Skeletal muscle tissue (tissue), 4 donors: ENCODE measurements around the gene KCNIP1. TPM values are rescaled to one million over a fixed set of nuclear protein-coding genes. Genes with fewer than 3 reads are reported as not detected.

Source experiments
- H3K27ac ChIP-seq: one replicate; pipeline ENCODE4 v1.7.0; 2013; ENCODE audit warnings: mild to moderate bottlenecking, low read depth, low read length, inconsistent platforms
- H3K27me3 ChIP-seq, 3 donors: one replicate each; pipeline ENCODE4 v1.7.0; 2013; ENCODE audit warnings: low read length in 3 of 3; ENCODE audit not compliant: control insufficient read depth in 3 of 3, insufficient read depth in 3 of 3
- H3K36me3 ChIP-seq, 3 donors: one replicate each; pipeline ENCODE4 v1.7.0; 2013; ENCODE audit warnings: low read length in 3 of 3; ENCODE audit not compliant: control insufficient read depth in 3 of 3, insufficient read depth in 3 of 3
- H3K4me1 ChIP-seq, 3 donors: one replicate each; pipeline ENCODE4 v1.7.0; 2013; ENCODE audit warnings: low read length in 3 of 3, mild to moderate bottlenecking in 3 of 3; ENCODE audit not compliant: control insufficient read depth in 3 of 3, insufficient read depth in 3 of 3
- H3K4me3 ChIP-seq, 3 donors: one replicate each; pipeline ENCODE4 v1.7.0; 2013; ENCODE audit warnings: low read length in 3 of 3
- H3K9ac ChIP-seq, 3 donors: one replicate each; pipeline ENCODE4 v1.7.0; 2013; ENCODE audit warnings: low read length in 3 of 3, mild to moderate bottlenecking in 3 of 3, moderate library complexity in 2 of 3, low read depth in 1 of 3
- H3K9me3 ChIP-seq, 3 donors: one replicate each; pipeline ENCODE4 v1.7.0; 2013; ENCODE audit warnings: low read length in 3 of 3; ENCODE audit not compliant: control insufficient read depth in 3 of 3
- total RNA-seq: library from RNA; depleted of rRNA; stranded (reverse); fragments of >200 nt; gene quantifications from one replicate; pipeline ENCODE4 v1.2.3, GENCODE V29; 2014
- donor health status: Osteomylitis.

The KCNIP1 gene
- total RNA-seq, 1 donor from 2014 or later = 4.2 TPM

DNA sequence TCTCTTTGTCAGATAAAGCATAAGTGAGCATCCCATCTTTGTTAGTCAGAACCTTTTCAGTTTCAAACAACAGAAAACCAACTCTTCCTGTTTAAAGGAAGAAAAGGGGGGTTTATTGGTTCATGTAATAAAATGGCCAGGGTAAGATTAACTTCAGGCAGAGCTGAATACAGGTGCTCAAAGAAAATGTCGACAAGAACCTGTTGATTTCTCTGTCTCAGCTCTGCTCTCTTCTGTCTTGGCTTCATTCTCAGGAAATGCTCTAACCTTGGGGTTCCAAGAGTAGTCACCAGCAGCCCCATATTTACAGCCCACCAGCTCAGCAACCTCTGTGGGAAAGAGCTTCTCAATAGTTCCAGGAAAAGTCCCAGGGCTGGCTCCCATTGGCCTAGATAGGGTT is 25.2 kb downstream of the KCNIP1 start:
- H3K4me1 ChIP-seq = no peaks in the 10 kb centered on the region
- H3K9me3 ChIP-seq = no peaks in the 10 kb centered on the region
- peaks cover 4 to 14% (median 11%) of the 10 kb centered on the region in 3 donors for H3K27me3 ChIP-seq
- no peaks in the 10 kb centered on the region for H3K36me3 ChIP-seq
- H3K27ac ChIP-seq = no peak overlapping the region
- H3K9ac ChIP-seq = no peak overlapping the region
- H3K4me3 ChIP-seq = no peak overlapping the region

DNA sequence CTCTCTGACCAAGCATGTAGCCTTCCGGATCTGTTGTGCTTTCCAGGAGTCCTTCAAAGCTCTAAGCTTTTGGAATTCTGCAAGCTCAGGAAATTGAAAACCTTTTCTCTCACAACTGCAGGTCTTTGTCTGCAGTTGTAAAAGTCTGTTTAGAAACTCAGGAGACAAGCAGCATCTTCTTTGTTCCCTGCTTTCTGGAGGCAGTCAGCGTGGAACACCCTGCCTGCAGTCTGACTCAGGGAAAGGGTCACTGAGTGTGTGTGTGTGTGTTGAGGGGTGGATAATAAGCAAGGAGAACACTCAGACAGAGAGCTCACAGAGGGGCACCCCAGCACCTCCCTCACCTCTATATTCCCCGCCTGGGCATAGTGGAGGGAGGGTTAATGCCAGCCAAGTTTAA is 29.1 kb downstream of the KCNIP1 start:
- no peak overlapping the region for H3K4me3 ChIP-seq
- no peak overlapping the region for H3K9ac ChIP-seq
- no peaks in the 10 kb centered on the region for H3K9me3 ChIP-seq
- H3K27me3 ChIP-seq = peaks cover 0 to 20% (median 6%) of the 10 kb centered on the region in 3 donors
- H3K4me1 ChIP-seq = no peaks in the 10 kb centered on the region
- no peak overlapping the region for H3K27ac ChIP-seq
- H3K36me3 ChIP-seq = no peaks in the 10 kb centered on the region

DNA sequence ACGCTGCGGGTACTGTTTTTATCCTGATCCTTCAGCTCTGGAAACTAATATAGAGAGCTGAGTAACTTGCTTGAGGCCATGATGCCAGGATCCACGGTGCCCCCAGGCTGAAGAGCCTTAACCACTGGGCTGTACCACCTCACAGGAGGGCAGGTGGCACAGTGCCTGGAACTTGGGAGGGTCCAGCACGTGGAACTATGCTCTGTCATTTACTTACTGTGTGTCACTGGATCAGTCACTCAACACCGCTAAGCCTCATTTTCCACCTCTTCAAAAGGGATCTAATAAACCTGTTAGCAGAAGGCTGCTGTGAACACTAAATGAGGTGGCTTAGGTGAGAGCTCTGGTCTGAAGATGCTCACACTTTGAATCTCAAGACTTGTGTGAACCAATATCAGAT is 29.6 kb downstream of the KCNIP1 start:
- peaks cover 0 to 20% (median 6%) of the 10 kb centered on the region in 3 donors for H3K27me3 ChIP-seq
- H3K9me3 ChIP-seq = no peaks in the 10 kb centered on the region
- no peaks in the 10 kb centered on the region for H3K4me1 ChIP-seq
- no peak overlapping the region for H3K9ac ChIP-seq
- no peaks in the 10 kb centered on the region for H3K36me3 ChIP-seq
- H3K4me3 ChIP-seq = no peak overlapping the region
- no peak overlapping the region for H3K27ac ChIP-seq

DNA sequence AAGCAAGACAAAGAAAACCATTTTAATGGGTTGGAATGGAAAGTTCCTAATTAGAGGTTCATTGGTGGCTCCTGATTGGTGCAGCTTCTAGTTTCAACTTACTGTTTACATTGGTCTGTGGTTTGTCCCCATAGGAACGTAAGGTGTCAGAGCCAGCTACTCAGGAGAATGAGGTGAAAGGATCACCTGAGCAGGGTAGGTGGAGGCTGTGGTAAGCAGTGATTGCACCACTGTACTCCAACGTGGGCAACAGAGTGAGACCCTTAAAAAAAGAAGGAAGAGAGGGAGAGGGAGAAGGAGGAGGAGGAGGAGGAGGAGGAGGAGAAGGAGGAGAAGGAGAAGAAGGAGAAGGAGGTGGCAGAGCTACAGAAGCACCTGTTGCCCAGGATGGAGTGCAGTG is 30.4 kb downstream of the KCNIP1 start:
- peaks cover 0 to 20% (median 6%) of the 10 kb centered on the region in 3 donors for H3K27me3 ChIP-seq
- no peak overlapping the region for H3K4me3 ChIP-seq
- H3K27ac ChIP-seq = no peak overlapping the region
- H3K36me3 ChIP-seq = no peaks in the 10 kb centered on the region
- no peak overlapping the region for H3K9ac ChIP-seq
- H3K9me3 ChIP-seq = no peaks in the 10 kb centered on the region
- no peaks in the 10 kb centered on the region for H3K4me1 ChIP-seq

DNA sequence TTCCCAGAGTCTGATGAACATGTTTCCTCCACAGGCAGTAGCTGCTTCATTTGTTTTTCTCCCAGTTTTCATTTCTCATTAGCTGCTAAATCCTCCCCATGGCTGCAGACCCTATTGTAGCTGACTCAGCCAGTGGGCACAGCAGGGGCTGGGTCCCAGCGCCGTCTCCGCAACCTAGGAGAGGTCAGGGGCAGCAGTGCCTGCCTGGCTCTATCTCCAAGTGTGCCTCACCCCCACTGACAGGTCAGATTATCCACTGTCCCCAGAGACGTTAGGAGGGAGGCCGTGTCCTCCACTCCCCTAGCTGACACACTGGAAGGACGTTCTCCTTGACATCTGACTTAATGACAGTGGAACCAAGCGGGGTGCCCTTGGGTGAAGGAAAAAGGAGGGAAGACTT is 31.1 kb downstream of the KCNIP1 start:
- Histone ChIP-seq H3K4me1 (no peaks in the 10 kb centered on the region), H3K9me3 (no peaks in the 10 kb centered on the region), H3K9ac (no peak overlapping the region), H3K36me3 (no peaks in the 10 kb centered on the region), H3K27ac (no peak overlapping the region), H3K4me3 (no peak overlapping the region), H3K27me3 (peaks cover 0 to 20% (median 6%) of the 10 kb centered on the region in 3 donors)

DNA sequence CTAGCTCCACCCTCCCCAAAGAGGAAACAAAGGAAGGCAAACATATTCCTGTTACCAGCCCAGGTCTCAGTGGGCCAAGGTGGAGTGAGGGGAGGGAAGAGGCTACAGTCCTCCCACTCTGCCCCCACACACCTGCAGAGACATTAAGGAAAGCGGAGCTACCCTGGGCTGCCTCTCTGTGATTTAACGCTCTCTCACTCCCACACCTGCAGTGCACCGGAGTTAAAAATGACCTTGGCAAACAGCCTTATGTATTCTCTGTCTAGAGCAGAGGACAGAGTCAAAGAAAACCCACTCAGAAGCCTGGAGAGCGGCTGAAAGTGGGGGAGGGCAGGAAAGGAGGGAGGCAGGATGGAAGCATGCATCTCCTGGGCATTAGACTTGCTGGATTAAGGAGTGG is 32.7 kb downstream of the KCNIP1 start:
- no peak overlapping the region for H3K27ac ChIP-seq
- peaks cover 0 to 20% (median 6%) of the 10 kb centered on the region in 3 donors for H3K27me3 ChIP-seq
- no peaks in the 10 kb centered on the region for H3K36me3 ChIP-seq
- H3K9me3 ChIP-seq = no peaks in the 10 kb centered on the region
- H3K4me3 ChIP-seq = no peak overlapping the region
- no peaks in the 10 kb centered on the region for H3K4me1 ChIP-seq
- H3K9ac ChIP-seq = no peak overlapping the region

DNA sequence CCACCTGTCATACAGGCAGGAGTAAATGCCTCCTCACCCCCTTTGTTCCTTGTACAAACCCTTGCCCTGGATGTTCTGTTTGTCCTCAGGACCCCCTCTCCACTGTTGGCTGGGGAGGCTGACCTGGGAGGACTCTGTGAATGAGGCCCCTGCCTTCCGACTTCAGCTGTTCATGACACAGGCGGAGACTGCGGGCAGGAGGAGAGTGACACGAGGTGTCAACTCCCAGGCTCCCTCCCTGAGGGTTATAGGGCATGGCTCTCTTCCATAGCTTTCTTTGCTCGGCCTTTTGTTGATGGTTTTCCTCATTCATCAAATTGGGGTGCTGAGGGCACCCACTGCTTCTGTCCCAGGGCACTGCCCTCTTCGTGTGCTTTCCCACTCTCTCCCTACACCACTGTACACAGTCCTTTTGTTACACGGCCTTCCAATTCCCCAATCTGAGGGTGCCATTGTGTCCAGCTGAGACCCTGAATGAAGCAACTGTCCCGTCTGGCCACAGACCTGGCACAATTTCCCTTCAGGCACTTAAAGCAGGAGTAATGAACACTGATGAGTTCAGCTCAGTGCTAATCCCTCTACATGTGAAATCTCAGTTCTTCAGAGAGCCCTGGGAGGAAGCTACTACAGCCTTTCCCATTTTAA is 33.8 kb downstream of the KCNIP1 start:
- Histone ChIP-seq H3K36me3 (no peaks in the 10 kb centered on the region), H3K9ac (no peak overlapping the region), H3K27ac (no peak overlapping the region), H3K9me3 (no peaks in the 10 kb centered on the region), H3K4me3 (no peak overlapping the region), H3K27me3 (peaks cover 0 to 20% (median 6%) of the 10 kb centered on the region in 3 donors), H3K4me1 (no peaks in the 10 kb centered on the region)

DNA sequence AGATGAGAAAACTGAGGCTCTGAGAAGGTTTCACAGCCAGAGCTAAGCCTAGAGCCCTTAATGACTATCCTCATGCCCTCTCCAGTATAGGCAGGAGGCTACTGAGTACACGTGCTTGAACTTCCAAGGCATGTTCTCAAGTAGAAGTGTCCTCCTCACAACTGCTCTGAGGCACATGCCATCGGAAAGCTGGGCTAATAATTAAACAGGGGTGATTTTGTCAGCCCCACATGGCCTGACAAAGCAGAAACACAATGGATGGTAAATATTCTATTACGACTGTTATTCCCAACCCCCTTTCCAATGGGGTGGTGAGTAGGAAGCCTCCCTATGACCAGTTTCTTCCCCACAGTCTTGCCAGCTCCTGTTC is 34.3 kb downstream of the KCNIP1 start:
- H3K9me3 ChIP-seq = no peaks in the 10 kb centered on the region
- H3K27ac ChIP-seq = no peak overlapping the region
- peaks cover 0 to 20% (median 6%) of the 10 kb centered on the region in 3 donors for H3K27me3 ChIP-seq
- no peak overlapping the region for H3K9ac ChIP-seq
- no peak overlapping the region for H3K4me3 ChIP-seq
- no peaks in the 10 kb centered on the region for H3K36me3 ChIP-seq
- no peaks in the 10 kb centered on the region for H3K4me1 ChIP-seq

DNA sequence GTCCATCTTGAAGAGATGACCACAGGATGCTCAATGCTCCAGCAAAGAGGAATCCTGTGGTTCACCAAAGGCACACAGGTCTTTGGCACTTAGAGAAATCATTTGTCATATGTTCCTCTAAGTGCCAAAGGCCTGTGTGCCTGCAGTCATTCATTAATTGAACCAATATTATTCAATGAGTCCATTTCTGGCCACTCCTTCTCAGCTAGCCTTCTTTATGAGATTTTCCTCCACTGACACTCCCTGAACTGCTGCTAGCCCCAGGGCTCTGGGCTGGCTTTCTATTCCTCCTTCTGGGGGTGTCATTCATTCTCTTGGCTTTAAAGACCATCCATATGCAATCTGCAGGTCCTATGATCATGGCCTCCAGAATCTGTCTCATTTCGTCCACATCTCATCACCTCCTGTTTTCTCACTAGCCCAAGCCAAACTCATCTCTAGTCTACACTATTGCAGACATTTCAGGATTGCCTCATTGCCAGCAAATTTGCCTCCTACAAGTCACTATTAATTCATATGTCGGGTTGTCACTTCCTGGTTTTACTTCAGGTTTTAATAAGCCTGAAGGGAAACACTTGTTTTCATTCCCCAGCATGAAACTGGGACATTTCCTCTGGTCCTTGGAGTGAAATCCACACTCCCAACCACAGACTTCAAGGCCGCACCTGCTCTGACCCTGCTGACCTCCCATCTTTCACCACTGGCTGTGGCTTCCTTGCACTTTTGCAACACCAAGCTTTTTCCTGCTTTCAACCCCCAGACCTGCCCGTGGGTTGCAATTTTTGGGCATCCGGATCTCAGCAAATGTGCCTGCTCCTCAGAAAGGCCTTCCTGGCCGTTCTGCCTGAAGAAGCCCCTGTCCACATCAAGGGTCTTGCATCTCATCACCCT is 35.1 kb downstream of the KCNIP1 start:
- no peak overlapping the region for H3K9ac ChIP-seq
- no peaks in the 10 kb centered on the region for H3K36me3 ChIP-seq
- H3K27me3 ChIP-seq = peaks cover 0 to 15% (median 6%) of the 10 kb centered on the region in 3 donors
- H3K27ac ChIP-seq = no peak overlapping the region
- no peaks in the 10 kb centered on the region for H3K4me1 ChIP-seq
- no peaks in the 10 kb centered on the region for H3K9me3 ChIP-seq
- H3K4me3 ChIP-seq = no peak overlapping the region

DNA sequence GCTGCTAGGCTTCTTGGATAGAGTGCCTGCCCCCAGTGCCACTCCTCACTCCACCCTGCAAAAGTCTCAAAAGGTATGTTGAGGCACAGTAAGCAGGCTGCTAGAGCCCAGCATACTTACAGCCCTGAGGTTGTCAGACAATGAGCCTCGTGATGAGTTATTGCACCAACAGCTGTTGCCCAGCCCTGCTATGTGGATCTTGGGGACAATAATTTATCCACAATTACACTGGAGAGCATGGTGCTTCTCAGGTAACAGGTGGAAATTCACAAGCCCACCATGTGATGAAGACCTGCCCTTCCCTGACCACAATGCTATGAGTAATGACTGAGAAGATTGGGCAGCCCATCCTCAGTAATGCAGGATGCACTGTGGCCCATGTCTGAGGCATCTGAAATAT is 36.5 kb downstream of the KCNIP1 start:
- H3K9me3 ChIP-seq = peaks cover 0 to 1% (median 0%) of the 10 kb centered on the region in 3 donors
- no peak overlapping the region for H3K4me3 ChIP-seq
- H3K27me3 ChIP-seq = peaks cover 0 to 10% (median 6%) of the 10 kb centered on the region in 3 donors
- no peak overlapping the region for H3K9ac ChIP-seq
- H3K36me3 ChIP-seq = no peaks in the 10 kb centered on the region
- H3K4me1 ChIP-seq = no peaks in the 10 kb centered on the region
- no peak overlapping the region for H3K27ac ChIP-seq
